HCT116 (cell line): ENCODE measurements around the gene GABARAPL1. TPM values are rescaled to one million over a fixed set of nuclear protein-coding genes. Genes with fewer than 3 reads are reported as not detected.
"Not testable (repeated sequence)": the region's sequence is repeated elsewhere in the genome, so short reads cannot be mapped to it uniquely, and the experiment has no call there.

Experiments used
- ATAC-seq: fragments of 200-7000 bp; cut with Tn5 transposase; 2 replicates; pipeline ENCODE4 v1.9.1; 2020; ENCODE audit warnings: mild to moderate bottlenecking, moderate library complexity
- BruUV-seq: library from RNA; stranded (reverse); fragments of 400-500 nt; replicated peaks from 2 replicates; lab custom pipeline; 2021; lab: Mats Ljungman, UMichigan
- CTCF ChIA-PET: fragments of 300-600 bp; sonication (Branson Sonifier 250); formaldehyde crosslinking; loops from one replicate; lab custom pipeline; 2021; ENCODE audit warnings: antibody characterized with exemption; lab: Charles Lee
- POLR2A ChIA-PET: fragments of 300-600, 350-600 bp; sonication (Branson Sonifier 250); formaldehyde crosslinking; loops from one replicate; lab custom pipeline; 2021; ENCODE audit warnings: antibody characterized with exemption; lab: Charles Lee
- RAD21 ChIA-PET, 2 experiments: fragments of 300-600 bp; sonication (Branson Sonifier 250); formaldehyde crosslinking; loops; one replicate each; lab custom pipeline; 2023; ENCODE audit warnings: low total read pairs in 2 of 2; ENCODE audit not compliant: uncharacterized antibody in 2 of 2, unreplicated experiment in 2 of 2, low non-redundant PET in 1 of 2; lab: Charles Lee
- DNase-seq: peaks from one replicate; pipeline ENCODE4 v3.0.0-alpha.2; 2010; ENCODE audit warnings: low read depth, low spot score
- H2AFZ ChIP-seq: fragments of 200-600 bp; shearing (Covaris generic), sonication (generic); 2 replicates; pipeline ENCODE4 v1.6.1; 2017; ENCODE audit warnings: low read depth, mixed run types, mixed read lengths, antibody characterized with exemption, low read length; ENCODE audit not compliant: poor library complexity, severe bottlenecking
- H3K27ac ChIP-seq: 2 replicates; pipeline ENCODE4 v1.5.1; 2012; ENCODE audit warnings: low read depth, low read length
- H3K27me3 ChIP-seq: fragments of 200-600 bp; sonication (generic); 2 replicates; pipeline ENCODE4 v1.6.1; 2016; ENCODE audit warnings: mixed run types, low read length, mixed read lengths; ENCODE audit not compliant: insufficient read depth
- H3K36me3 ChIP-seq, 2 experiments: fragments of 200-500 bp in 1 of 2; fragments of 200-600 bp in 1 of 2; sonication (Bioruptor generic) in 1 of 2; sonication (generic) in 1 of 2; 2 replicates each; pipeline versions ENCODE4 v1.5.1 to v1.6.1; 2014 to 2016; ENCODE audit warnings: low read length in 2 of 2, inconsistent platforms in 1 of 2, mixed read lengths in 1 of 2, mixed run types in 1 of 2; ENCODE audit not compliant: insufficient read depth in 2 of 2, control insufficient read depth in 1 of 2
- H3K4me1 ChIP-seq, 2 experiments: fragments of 200-600 bp in 1 of 2; sonication (generic) in 1 of 2; 2 replicates each; pipeline versions ENCODE4 v1.5.1 to v1.6.1; 2012 to 2017; ENCODE audit warnings: low read length in 2 of 2, inconsistent platforms in 1 of 2, mild to moderate bottlenecking in 1 of 2, mixed read lengths in 1 of 2, mixed run types in 1 of 2, moderate library complexity in 1 of 2; ENCODE audit not compliant: insufficient read depth in 2 of 2, control insufficient read depth in 1 of 2
- H3K4me2 ChIP-seq: fragments of 200-600 bp; sonication (generic); 2 replicates; pipeline ENCODE4 v1.6.1; 2017; ENCODE audit warnings: mixed run types, low read length, mixed read lengths
- H3K4me3 ChIP-seq, 2 experiments: fragments of 200-600 bp in 1 of 2; sonication (generic) in 1 of 2; replicated peaks in 1 of 2; 2 replicates each; pipeline ENCODE4 v1.5.1; 2011 to 2016; ENCODE audit warnings: low read length in 2 of 2, control low read depth in 1 of 2, low read depth in 1 of 2, mild to moderate bottlenecking in 1 of 2, mixed read lengths in 1 of 2, mixed run types in 1 of 2
- H3K79me2 ChIP-seq: fragments of 200-600 bp; sonication (generic); 2 replicates; pipeline ENCODE4 v1.6.1; 2017; ENCODE audit warnings: mild to moderate bottlenecking, mixed run types, low read length, moderate library complexity, mixed read lengths; ENCODE audit not compliant: insufficient read depth
- H3K9ac ChIP-seq: fragments of 200-600 bp; sonication (generic); 2 replicates; pipeline ENCODE4 v1.6.1; 2016; ENCODE audit warnings: low read length, mixed read lengths
- H3K9me2 ChIP-seq: fragments of 200-600 bp; sonication (generic), shearing (Covaris generic); 2 replicates; pipeline ENCODE4 v1.6.1; 2017; ENCODE audit warnings: mixed run types, mild to moderate bottlenecking, moderate library complexity; ENCODE audit not compliant: insufficient read depth
- H3K9me3 ChIP-seq, 2 experiments: fragments of 200-500 bp in 1 of 2; fragments of 200-600 bp in 1 of 2; sonication (Bioruptor generic) in 1 of 2; sonication (generic) in 1 of 2; 2 replicates each; pipeline ENCODE4 v1.6.1; 2014 to 2017; ENCODE audit warnings: low read length in 2 of 2, mixed read lengths in 2 of 2, inconsistent platforms in 1 of 2, low read depth in 1 of 2, mild to moderate bottlenecking in 1 of 2, mixed run types in 1 of 2, moderate library complexity in 1 of 2; ENCODE audit not compliant: control insufficient read depth in 1 of 2, insufficient read depth in 1 of 2
- H4K20me1 ChIP-seq: fragments of 200-600 bp; sonication (generic), shearing (Covaris generic); 2 replicates; pipeline ENCODE4 v1.6.1; 2017; ENCODE audit warnings: mixed run types, mild to moderate bottlenecking, moderate library complexity; ENCODE audit not compliant: insufficient read depth
- CBX3 ChIP-seq: IDR thresholded peaks from 2 replicates; pipeline ENCODE4 v1.6.1; 2012; ENCODE audit warnings: low read depth
- CEBPB ChIP-seq: IDR thresholded peaks from 2 replicates; pipeline ENCODE4 v1.6.1; 2012; ENCODE audit warnings: low read depth
- EGR1 ChIP-seq: IDR thresholded peaks from 2 replicates; pipeline ENCODE4 v1.6.1; 2012; ENCODE audit warnings: low read depth
- POLR2AphosphoS5 ChIP-seq: IDR thresholded peaks from 2 replicates; pipeline ENCODE4 v1.6.1; 2011; ENCODE audit warnings: mild to moderate bottlenecking, low read depth, low read length, moderate library complexity
- RAD21 ChIP-seq: IDR thresholded peaks from 2 replicates; pipeline ENCODE4 v1.6.1; 2012; ENCODE audit warnings: low read depth, mild to moderate bottlenecking
- SIN3A ChIP-seq: IDR thresholded peaks from 2 replicates; pipeline ENCODE4 v1.6.1; 2012; ENCODE audit warnings: low read depth
- TCF7L2 ChIP-seq: IDR thresholded peaks from 2 replicates; pipeline ENCODE4 v1.7.0; 2011; ENCODE audit warnings: borderline replicate concordance, inconsistent platforms; ENCODE audit not compliant: insufficient read depth, insufficient read length; ENCODE audit errors: extremely low read depth
- ZNF274 ChIP-seq: fragments of 200-500 bp; sonication (Bioruptor generic); IDR thresholded peaks from 2 replicates; pipeline ENCODE4 v1.6.1; 2014; ENCODE audit warnings: mild to moderate bottlenecking, low read depth, low read length, inconsistent platforms
- intact Hi-C: fragments of 100-400 bp; cut with micrococcal nuclease; formaldehyde crosslinking; loops from 2 replicates; pipeline ENCODE4 v1.10.0; 2022
- total RNA-seq: library from RNA; stranded (reverse); gene quantifications from one replicate; pipeline ENCODE4 v1.2.1, GENCODE V29; 2021; ENCODE audit not compliant: unreplicated experiment
- TF ChIP-seq, protein P1 (sequence below): IDR thresholded peaks from 2 replicates; pipeline ENCODE4 v1.6.1; 2011; ENCODE audit warnings: mild to moderate bottlenecking, low read length, moderate library complexity; ENCODE audit not compliant: insufficient replicate concordance; ENCODE audit errors: extremely low read depth
- TF ChIP-seq, protein P2 (sequence below): IDR thresholded peaks from 2 replicates; pipeline ENCODE4 v1.6.1; 2012
- TF ChIP-seq, protein P3 (sequence below): IDR thresholded peaks from 2 replicates; pipeline ENCODE4 v1.6.1; 2012; ENCODE audit warnings: low read depth

Gene GABARAPL1
- total RNA-seq, 1 experiment from 2014 or later, result 35.5 TPM

DNA sequence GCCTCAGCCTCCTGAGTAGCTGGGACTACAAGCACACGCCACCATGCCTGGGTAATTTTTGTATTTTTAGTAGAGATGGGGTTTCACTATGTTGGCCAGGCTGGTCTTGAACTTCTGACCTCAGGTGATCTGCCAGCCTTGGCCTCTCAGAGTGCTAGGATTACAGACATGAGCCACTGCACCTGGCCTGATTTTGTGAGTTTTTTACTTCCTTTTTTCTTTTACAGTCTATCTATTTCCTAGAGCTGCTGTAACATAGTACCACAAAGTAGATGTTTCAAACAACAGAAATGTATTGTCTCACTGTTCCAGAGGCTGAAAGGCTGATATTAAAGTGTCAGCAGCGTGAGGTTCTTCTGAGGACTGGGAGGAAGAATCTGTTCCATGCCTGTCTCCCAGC lies 8.2 kb upstream of the GABARAPL1 start:
- H3K79me2 ChIP-seq, H3K36me3 ChIP-seq, H4K20me1 ChIP-seq, H3K9me2 ChIP-seq, intact Hi-C loops, H3K4me3 ChIP-seq, H3K27me3 ChIP-seq, RAD21 ChIA-PET, ATAC-seq, H3K9ac ChIP-seq, DNase-seq, POLR2A ChIA-PET, BruUV-seq, H3K4me2 ChIP-seq, H3K27ac ChIP-seq, H3K9me3 ChIP-seq: not testable (repeated sequence)
- Histone ChIP-seq H2AFZ (peak overlapping the region; percentile 37), H3K4me1 (peaks cover 0 to 15% of the 10 kb centered on the region in 2 experiments; a peak in 1 of 4 replicates)
- CTCF ChIA-PET, result interaction anchor here (1.6 kb wide), 1 partner anchor 195 kb away, joined by 3 read pairs; no protein-coding TSS in a partner anchor

DNA sequence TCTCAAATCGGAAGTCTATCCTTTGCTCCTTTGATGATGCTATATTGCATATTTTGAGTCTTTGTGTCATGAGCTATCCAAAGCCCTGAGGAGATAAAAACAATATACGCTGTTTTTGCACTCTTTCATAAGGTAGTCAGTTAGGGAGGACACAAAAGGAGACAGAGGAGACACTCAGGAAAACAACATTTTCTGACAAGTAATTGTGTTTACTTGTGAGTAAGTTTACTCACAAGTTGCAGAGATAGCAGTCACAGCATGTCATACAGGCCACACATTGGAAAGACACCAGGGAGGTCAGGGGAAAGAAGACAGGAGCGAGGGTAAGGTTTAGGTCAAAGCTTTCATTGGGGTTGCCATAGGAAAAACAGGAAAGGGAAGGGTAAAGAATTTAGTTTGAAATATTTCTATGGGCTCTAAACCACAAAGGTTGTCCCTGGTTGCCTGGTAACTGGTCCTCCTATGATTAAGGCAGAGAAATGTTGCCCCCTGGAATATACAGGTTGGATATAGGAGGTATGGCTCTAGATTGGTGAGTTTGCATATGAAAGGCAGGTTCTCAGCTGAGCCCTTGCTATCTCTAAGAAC lies 7.4 kb upstream of the GABARAPL1 start:
- intact Hi-C loops, result no loop called here
- Histone ChIP-seq H3K9ac (no peak overlapping the region), H3K4me3 (0 out of 4 replicates have a peak overlapping the region, but pooled peaks of 1 of the 2 experiments have one; percentile 4), H4K20me1 (no peaks in the 10 kb centered on the region), H2AFZ (peak overlapping the region; percentile 37), H3K4me2 (peak overlapping the region; percentile 13; the same call in 1 of the 2 replicates), H3K4me1 (peaks cover 0 to 15% of the 10 kb centered on the region in 2 experiments; a peak in 2 of 4 replicates), H3K27me3 (no peaks in the 10 kb centered on the region), H3K27ac (no peak overlapping the region), H3K9me2 (no peaks in the 10 kb centered on the region), H3K79me2 (no peaks in the 10 kb centered on the region), H3K9me3 (no peaks in the 10 kb centered on the region), H3K36me3 (no peaks in the 10 kb centered on the region)
- no TSS peak for BruUV-seq
- ChIA-PET POLR2A (no interaction called here), CTCF (interaction anchor here (1.6 kb wide), 1 partner anchor 195 kb away, joined by 3 read pairs; no protein-coding TSS in a partner anchor), RAD21 (no interaction called here)
- TF ChIP-seq POLR2AphosphoS5, result no peak
- TF ChIP-seq EGR1, result no peak
- no peak for TF ChIP-seq SIN3A
- no peak for TF ChIP-seq RAD21
- TF ChIP-seq, protein P1, sequence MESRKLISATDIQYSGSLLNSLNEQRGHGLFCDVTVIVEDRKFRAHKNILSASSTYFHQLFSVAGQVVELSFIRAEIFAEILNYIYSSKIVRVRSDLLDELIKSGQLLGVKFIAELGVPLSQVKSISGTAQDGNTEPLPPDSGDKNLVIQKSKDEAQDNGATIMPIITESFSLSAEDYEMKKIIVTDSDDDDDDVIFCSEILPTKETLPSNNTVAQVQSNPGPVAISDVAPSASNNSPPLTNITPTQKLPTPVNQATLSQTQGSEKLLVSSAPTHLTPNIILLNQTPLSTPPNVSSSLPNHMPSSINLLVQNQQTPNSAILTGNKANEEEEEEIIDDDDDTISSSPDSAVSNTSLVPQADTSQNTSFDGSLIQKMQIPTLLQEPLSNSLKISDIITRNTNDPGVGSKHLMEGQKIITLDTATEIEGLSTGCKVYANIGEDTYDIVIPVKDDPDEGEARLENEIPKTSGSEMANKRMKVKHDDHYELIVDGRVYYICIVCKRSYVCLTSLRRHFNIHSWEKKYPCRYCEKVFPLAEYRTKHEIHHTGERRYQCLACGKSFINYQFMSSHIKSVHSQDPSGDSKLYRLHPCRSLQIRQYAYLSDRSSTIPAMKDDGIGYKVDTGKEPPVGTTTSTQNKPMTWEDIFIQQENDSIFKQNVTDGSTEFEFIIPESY, result no peak
- TF ChIP-seq ZNF274, result no peak
- TF ChIP-seq, protein P2, sequence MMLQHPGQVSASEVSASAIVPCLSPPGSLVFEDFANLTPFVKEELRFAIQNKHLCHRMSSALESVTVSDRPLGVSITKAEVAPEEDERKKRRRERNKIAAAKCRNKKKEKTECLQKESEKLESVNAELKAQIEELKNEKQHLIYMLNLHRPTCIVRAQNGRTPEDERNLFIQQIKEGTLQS, result no peak
- no peak for TF ChIP-seq CEBPB
- no peak for TF ChIP-seq TCF7L2
- no peak for TF ChIP-seq CBX3
- TF ChIP-seq, protein P3, sequence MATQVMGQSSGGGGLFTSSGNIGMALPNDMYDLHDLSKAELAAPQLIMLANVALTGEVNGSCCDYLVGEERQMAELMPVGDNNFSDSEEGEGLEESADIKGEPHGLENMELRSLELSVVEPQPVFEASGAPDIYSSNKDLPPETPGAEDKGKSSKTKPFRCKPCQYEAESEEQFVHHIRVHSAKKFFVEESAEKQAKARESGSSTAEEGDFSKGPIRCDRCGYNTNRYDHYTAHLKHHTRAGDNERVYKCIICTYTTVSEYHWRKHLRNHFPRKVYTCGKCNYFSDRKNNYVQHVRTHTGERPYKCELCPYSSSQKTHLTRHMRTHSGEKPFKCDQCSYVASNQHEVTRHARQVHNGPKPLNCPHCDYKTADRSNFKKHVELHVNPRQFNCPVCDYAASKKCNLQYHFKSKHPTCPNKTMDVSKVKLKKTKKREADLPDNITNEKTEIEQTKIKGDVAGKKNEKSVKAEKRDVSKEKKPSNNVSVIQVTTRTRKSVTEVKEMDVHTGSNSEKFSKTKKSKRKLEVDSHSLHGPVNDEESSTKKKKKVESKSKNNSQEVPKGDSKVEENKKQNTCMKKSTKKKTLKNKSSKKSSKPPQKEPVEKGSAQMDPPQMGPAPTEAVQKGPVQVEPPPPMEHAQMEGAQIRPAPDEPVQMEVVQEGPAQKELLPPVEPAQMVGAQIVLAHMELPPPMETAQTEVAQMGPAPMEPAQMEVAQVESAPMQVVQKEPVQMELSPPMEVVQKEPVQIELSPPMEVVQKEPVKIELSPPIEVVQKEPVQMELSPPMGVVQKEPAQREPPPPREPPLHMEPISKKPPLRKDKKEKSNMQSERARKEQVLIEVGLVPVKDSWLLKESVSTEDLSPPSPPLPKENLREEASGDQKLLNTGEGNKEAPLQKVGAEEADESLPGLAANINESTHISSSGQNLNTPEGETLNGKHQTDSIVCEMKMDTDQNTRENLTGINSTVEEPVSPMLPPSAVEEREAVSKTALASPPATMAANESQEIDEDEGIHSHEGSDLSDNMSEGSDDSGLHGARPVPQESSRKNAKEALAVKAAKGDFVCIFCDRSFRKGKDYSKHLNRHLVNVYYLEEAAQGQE, result no peak
- ATAC-seq, result peak; percentile 62; the same call in 1 of the 2 replicates
- no peak for DNase-seq
